Left lung (tissue), 10 donors: ENCODE measurements around the gene DLGAP1. TPM values are rescaled to one million over a fixed set of nuclear protein-coding genes. Genes with fewer than 3 reads are reported as not detected.

Source experiments
- ATAC-seq: fragments of 200-7000 bp; cut with Tn5 transposase; one replicate; pipeline ENCODE4 v1.9.1; 2020; ENCODE audit warnings: moderate library complexity
- DNase-seq, 4 donors: peaks; one replicate each; pipeline ENCODE4 v3.0.0-alpha.2; 2013 to 2020
- H3K27ac ChIP-seq, 2 donors: fragments of 200-600 bp; sonication (generic) in 1 of 2; one replicate each; pipeline versions ENCODE4 v1.5.0 to v1.8.0; 2020 to 2021
- H3K27me3 ChIP-seq, 2 donors: fragments of 200-600 bp; sonication (generic) in 1 of 2; one replicate each; pipeline versions ENCODE4 v1.5.0 to v1.8.0; 2020 to 2021
- H3K36me3 ChIP-seq, 2 donors: fragments of 200-600 bp; sonication (generic) in 1 of 2; one replicate each; pipeline versions ENCODE4 v1.5.0 to v1.8.0; 2020 to 2021
- H3K4me1 ChIP-seq, 2 donors: fragments of 200-600 bp; one replicate each; pipeline ENCODE4 v1.8.0; 2021
- H3K4me3 ChIP-seq, 2 donors: fragments of 200-600 bp; sonication (generic) in 1 of 2; one replicate each; pipeline versions ENCODE4 v1.5.0 to v1.8.0; 2020 to 2021; ENCODE audit warnings: mild to moderate bottlenecking in 1 of 2
- H3K9me3 ChIP-seq, 2 donors: fragments of 200-600 bp; sonication (generic) in 1 of 2; one replicate each; pipeline versions ENCODE4 v1.5.0 to v1.8.0; 2020 to 2021
- CTCF ChIP-seq, 2 donors: fragments of 200-600 bp; sonication (generic) in 1 of 2; IDR thresholded peaks; one replicate each; pipeline versions ENCODE4 v1.5.0 to v1.8.0; 2021; ENCODE audit warnings: antibody characterized with exemption in 2 of 2
- intact Hi-C, 2 donors: fragments of 100-400 bp; cut with DNase I; formaldehyde crosslinking; loops; one replicate each; pipeline versions ENCODE4 v1.11.2 to v1.14.2; 2022
- polyA plus RNA-seq, 6 donors: library from polyadenylated mRNA; unstranded; fragments of 120-200 nt; gene quantifications; one replicate each; pipeline ENCODE4 v1.2.1, GENCODE V29; 2013; ENCODE audit not compliant: insufficient read length in 6 of 6
- total RNA-seq, 2 donors: library from RNA; stranded (reverse); fragmentation: NEBNext Ultra II Directional; extraction: Animal tissue kit (Norgen Biotek cat#: 25700); gene quantifications; one replicate each; pipeline ENCODE4 v1.2.1, GENCODE V29; 2021
- donor health status: DM: no; HTN: yes; CAD: no.
- donor health status: DM: no; HTN: no; CAD: no.

DLGAP1 gene
- total and polyA plus RNA-seq, 8 donors, result 1.6 to 4.0 (median 2.1) TPM

- Histone ChIP-seq H3K27ac (no peak overlapping the region), H3K4me3 (no peak overlapping the region), H3K9me3 (no peaks in the 10 kb centered on the region), H3K27me3 (no peaks in the 10 kb centered on the region), H3K36me3 (no peaks in the 10 kb centered on the region), H3K4me1 (no peaks in the 10 kb centered on the region)
- ATAC-seq, result no peak
- DNase-seq, result no peak
- no peak for TF ChIP-seq CTCF (IDR thresholded peaks at IDR 0.05)
- intact Hi-C loops, result no loop called here
Measured at GRCh38 chr18:3782901-3783300, 672.2 kb downstream of the DLGAP1 start.

- Histone ChIP-seq H3K27ac (no peak overlapping the region), H3K9me3 (no peaks in the 10 kb centered on the region), H3K36me3 (no peaks in the 10 kb centered on the region), H3K4me3 (no peak overlapping the region), H3K4me1 (peaks cover 3 to 5% of the 10 kb centered on the region in 2 donors), H3K27me3 (no peaks in the 10 kb centered on the region)
- intact Hi-C loops, result loop anchor here in 1 of 2 donors (10.0 kb wide), 2 partner anchors 97 to 207 kb away; no protein-coding TSS in a partner anchor
- TF ChIP-seq CTCF (IDR thresholded peaks at IDR 0.05), result no peak
- DNase-seq (no peak), ATAC-seq (no peak)
Measured at GRCh38 chr18:3777719-3778118, 677.4 kb downstream of the DLGAP1 start.

GRCh38 chr18:3777122-3777521 lies 678.0 kb downstream of the DLGAP1 start:
- Histone ChIP-seq H3K27ac (no peak overlapping the region), H3K4me1 (peaks cover 5 to 7% of the 10 kb centered on the region in 2 donors), H3K9me3 (no peaks in the 10 kb centered on the region), H3K27me3 (no peaks in the 10 kb centered on the region), H3K36me3 (no peaks in the 10 kb centered on the region), H3K4me3 (no peak overlapping the region)
- DNase-seq (no peak), ATAC-seq (no peak)
- intact Hi-C loops, result loop anchor here in 1 of 2 donors (10.0 kb wide), 2 partner anchors 98 to 208 kb away; no protein-coding TSS in a partner anchor
- TF ChIP-seq CTCF (IDR thresholded peaks at IDR 0.05), result no peak

GRCh38 chr18:3775996-3776395 lies 679.1 kb downstream of the DLGAP1 start:
- no peak for DNase-seq
- no peaks in the 10 kb centered on the region for H3K36me3 ChIP-seq
- H3K4me3 ChIP-seq, result no peak overlapping the region
- H3K9me3 ChIP-seq, result no peaks in the 10 kb centered on the region
- intact Hi-C loops, result loop anchor here in 1 of 2 donors (10.0 kb wide), 2 partner anchors 99 to 209 kb away; no protein-coding TSS in a partner anchor
- H3K4me1 ChIP-seq, result peaks cover 5 to 17% of the 10 kb centered on the region in 2 donors
- H3K27me3 ChIP-seq, result no peaks in the 10 kb centered on the region
- no peak overlapping the region for H3K27ac ChIP-seq
- TF ChIP-seq CTCF (IDR thresholded peaks at IDR 0.05), result no peak
- ATAC-seq, result no peak

DNA sequence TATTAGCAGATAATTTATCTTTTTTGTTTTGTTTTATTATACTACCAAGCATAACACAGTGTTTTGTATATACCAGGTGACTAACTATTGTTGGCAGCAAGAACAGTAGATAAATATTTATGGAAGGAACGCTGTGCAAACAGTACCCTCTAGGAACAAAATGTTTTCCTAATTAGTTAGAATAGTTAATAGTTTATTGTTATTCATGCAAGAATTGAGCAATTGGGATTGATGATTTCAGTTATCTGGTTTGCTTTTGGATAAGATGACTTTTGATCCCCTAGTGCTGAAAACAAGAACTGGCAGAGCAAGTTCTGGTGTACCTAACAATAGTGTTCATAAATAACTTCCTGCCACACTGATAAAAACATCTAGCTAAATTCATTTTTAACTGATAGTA lies 681.8 kb downstream of the DLGAP1 start:
- Histone ChIP-seq H3K4me1 (peaks cover 5 to 18% of the 10 kb centered on the region in 2 donors), H3K36me3 (no peaks in the 10 kb centered on the region), H3K4me3 (no peak overlapping the region), H3K27ac (no peak overlapping the region), H3K27me3 (no peaks in the 10 kb centered on the region), H3K9me3 (no peaks in the 10 kb centered on the region)
- TF ChIP-seq CTCF (IDR thresholded peaks at IDR 0.05), result no peak
- DNase-seq (no peak), ATAC-seq (no peak)
- intact Hi-C loops, result loop anchor here in 1 of 2 donors (10.0 kb wide), 2 partner anchors 101 to 211 kb away; no protein-coding TSS in a partner anchor
